ENCODE data around the gene DOCK1.
A peak's percentile ranks its signal among the peaks of the same experiment; 100 is the strongest.
"Not testable (repeated sequence)": the region's sequence is repeated elsewhere in the genome, so short reads cannot be mapped to it uniquely, and the experiment has no call there.

DOCK1 gene

GRCh38 chr10:126904818-126905701, at the start of gene DOCK1:
DOCK1 (plus strand) TSS chr10:126905428; CDS start chr10:126905518, 90 bp downstream.
- DNase-seq (ENCODE audit: low read depth in 2 of 2): peak; percentile 34 to 41

- no peak for DNase-seq (ENCODE audit: low read depth in 2 of 2)
Observed at GRCh38 chr10:126857178-126857806, 47.9 kb upstream of the DOCK1 start.

GRCh38 chr10:126867567-126868365, 37.5 kb upstream of the DOCK1 start:
- peak; percentile 99 for DNase-seq (ENCODE audit: low read depth in 2 of 2)

- DNase-seq (ENCODE audit: low read depth in 2 of 2): no peak
Observed at GRCh38 chr10:126868371-126868770, 36.9 kb upstream of the DOCK1 start.

GRCh38 chr10:126872135-126872534, 33.1 kb upstream of the DOCK1 start:
- no peak for DNase-seq (ENCODE audit: low read depth in 2 of 2)

GRCh38 chr10:126872768-126873167, 32.5 kb upstream of the DOCK1 start:
- DNase-seq (ENCODE audit: low read depth in 2 of 2): peak; percentile 31 to 34

- DNase-seq (ENCODE audit: low read depth in 2 of 2): no peak
Observed at GRCh38 chr10:126876456-126876855, 28.8 kb upstream of the DOCK1 start.

GRCh38 chr10:126877390-126877789, 27.8 kb upstream of the DOCK1 start:
- DNase-seq (ENCODE audit: low read depth in 2 of 2): no peak

- DNase-seq (ENCODE audit: low read depth in 2 of 2): no peak
Observed at GRCh38 chr10:126878594-126878993, 26.6 kb upstream of the DOCK1 start.

- DNase-seq (ENCODE audit: low read depth in 2 of 2): no peak
Observed at GRCh38 chr10:126880926-126881325, 24.3 kb upstream of the DOCK1 start.

- not testable (repeated sequence) for DNase-seq (ENCODE audit: low read depth in 2 of 2)
Observed at GRCh38 chr10:126882055-126882454, 23.2 kb upstream of the DOCK1 start.

- not testable (repeated sequence) for DNase-seq (ENCODE audit: low read depth in 2 of 2)
Observed at GRCh38 chr10:126888436-126888835, 16.8 kb upstream of the DOCK1 start.

- no peak for DNase-seq (ENCODE audit: low read depth in 2 of 2)
Observed at GRCh38 chr10:126889421-126889820, 15.8 kb upstream of the DOCK1 start.

- DNase-seq (ENCODE audit: low read depth in 2 of 2): not testable (repeated sequence)
Observed at GRCh38 chr10:126890797-126891196, 14.4 kb upstream of the DOCK1 start.

GRCh38 chr10:126892226-126893175, 12.7 kb upstream of the DOCK1 start:
- no peak for DNase-seq (ENCODE audit: low read depth in 2 of 2)

GRCh38 chr10:126893206-126893605, 12.0 kb upstream of the DOCK1 start:
- no peak for DNase-seq (ENCODE audit: low read depth in 2 of 2)

- no peak for DNase-seq (ENCODE audit: low read depth in 2 of 2)
Observed at GRCh38 chr10:126893841-126894240, 11.4 kb upstream of the DOCK1 start.

- DNase-seq (ENCODE audit: low read depth in 2 of 2): no peak
Observed at GRCh38 chr10:126895214-126895781, 9.9 kb upstream of the DOCK1 start.

GRCh38 chr10:126898460-126898859, 6.8 kb upstream of the DOCK1 start:
- no peak for DNase-seq (ENCODE audit: low read depth in 2 of 2)

- DNase-seq (ENCODE audit: low read depth in 2 of 2): not testable (repeated sequence)
Observed at GRCh38 chr10:126899529-126899928, 5.7 kb upstream of the DOCK1 start.

- DNase-seq (ENCODE audit: low read depth in 2 of 2): peak; percentile 51 to 59
Observed at GRCh38 chr10:126902157-126902556, 3.1 kb upstream of the DOCK1 start.

All from fibroblast of skin of left biceps (primary cell).